Activated CD4-positive, alpha-beta T cell treated with anti-CD3 and anti-CD28 coated beads for 48 hours (primary cell): ENCODE results near the gene LIN37.
A peak's percentile ranks its signal among the peaks of the same experiment; 100 is the strongest.
"Not testable (repeated sequence)": the region's sequence is repeated elsewhere in the genome, so short reads cannot be mapped to it uniquely, and the experiment has no call there.

Source experiments
- DNase-seq: peaks from one replicate; pipeline ENCODE4 v3.0.0-alpha.2; 2020

Gene LIN37

DNA sequence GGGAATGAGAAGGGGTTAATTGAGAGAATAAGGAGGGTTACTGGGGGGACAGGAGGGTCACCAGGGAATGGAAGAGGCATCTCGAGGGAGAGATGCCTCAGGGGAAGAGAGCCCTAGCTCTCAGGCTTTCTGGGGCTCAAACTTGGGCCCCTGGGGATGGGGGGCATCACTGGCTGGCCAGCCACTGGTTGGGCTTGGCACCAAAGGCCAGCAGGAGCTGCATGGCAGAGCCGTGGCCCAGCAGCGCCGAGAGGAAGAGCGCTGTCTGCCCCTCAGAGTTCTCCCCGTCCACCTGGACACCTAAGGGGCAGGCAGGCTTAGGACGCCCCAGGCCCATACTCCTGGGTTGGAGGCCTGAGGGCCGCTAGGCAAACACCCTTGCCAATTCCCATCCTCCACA lies 44.5 kb downstream of the LIN37 start:
- no peak for DNase-seq

DNA sequence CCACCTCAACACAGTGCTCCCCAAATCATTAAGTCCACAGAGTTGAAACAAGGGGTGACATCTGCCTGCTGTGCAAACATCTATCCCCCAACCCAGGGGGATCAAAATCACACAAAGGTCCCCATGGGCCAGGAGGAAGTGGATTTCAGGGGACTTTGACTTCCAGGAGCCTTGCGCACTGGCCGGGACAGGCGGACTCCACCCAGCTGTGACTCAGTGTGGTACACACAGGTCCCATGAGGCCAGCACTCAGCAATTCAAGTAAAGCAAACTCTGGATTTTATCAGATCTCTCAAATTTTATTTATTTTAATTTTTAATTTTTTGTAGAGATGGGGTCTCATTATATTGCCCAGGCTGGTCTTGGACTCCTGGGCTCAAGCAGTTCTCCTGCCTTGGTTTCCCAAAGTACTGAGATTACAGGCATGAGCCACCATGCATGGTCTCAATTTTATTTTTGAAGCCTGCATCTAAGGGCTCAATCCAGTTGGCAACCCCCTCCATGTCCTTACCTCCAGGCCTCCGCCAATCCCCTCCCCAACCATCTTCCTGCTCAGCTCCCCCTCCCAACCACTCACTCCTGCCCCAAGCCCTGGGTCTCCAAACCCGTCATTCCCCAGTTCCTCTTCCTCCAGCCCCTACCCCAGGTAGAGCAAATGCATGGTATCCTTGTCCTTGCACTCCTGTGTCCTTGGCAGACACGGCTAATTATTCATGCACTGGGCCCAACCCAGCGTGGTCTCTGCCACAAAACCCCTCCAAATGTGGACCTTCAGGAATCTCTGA lies 45.2 kb downstream of the LIN37 start:
- no peak for DNase-seq

DNA sequence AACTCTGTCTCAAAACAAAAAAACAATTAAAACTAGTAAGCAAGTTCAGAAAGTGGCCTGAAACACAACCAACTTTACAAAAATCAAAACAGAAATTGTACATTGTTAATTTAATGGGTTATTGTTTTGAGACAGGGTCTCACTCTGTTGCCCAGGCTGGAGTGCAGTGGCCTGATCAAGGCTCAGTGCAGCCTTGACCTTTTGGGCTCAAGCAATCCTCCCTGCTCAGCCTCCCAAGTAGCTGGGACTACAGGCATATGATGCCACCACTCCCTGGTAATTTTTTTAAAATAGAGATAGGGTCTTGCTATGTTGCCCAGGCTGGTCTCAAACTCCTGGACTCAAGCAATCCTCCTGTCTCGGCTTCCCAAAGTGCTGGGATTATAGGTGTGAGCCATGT lies 47.2 kb downstream of the LIN37 start:
- DNase-seq, result not testable (repeated sequence)

DNA sequence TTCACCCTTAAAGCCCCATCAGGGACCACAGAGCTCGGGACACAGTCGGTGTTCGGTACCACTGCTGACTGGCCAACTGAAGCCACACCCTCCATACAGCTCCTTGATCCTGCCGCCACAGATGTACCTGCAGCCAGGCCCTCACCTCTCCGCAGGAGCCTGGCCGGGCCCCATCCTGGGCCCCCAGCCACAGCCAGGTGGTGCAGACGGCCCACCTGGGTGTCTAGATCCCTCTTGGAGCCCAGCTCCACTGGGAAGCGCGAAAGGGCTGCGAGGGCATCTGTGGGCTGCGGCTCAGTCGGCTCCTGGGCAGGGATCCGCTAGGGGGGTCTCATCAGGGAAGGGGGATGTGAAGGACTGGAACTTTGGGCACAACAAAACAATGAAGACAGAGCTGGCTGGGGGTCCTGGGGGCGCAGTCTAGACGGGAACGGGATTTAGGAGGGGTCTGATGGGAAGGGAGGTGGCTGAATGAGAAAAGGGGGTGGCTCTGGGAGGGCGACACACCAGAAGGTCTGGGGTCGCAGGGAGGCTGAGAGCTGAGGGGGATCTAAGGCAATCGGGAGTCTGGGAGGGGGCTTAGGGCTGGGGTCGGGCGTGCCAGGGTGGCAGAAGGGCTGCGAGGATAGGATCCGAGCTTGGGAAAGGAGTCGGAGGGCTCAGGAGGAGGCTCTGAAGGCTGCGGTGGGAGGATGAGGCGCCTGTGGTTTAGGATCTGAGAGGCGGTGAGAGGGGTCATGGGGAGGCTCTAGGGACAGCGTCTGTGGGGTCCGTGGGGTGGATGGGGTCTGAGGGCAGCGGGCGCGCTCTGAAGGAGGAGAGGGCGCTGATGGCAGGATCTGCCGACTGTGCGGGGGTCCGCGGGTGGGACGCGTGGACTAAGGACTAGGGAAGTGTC lies 48.5 kb downstream of the LIN37 start:
- no peak for DNase-seq

DNA sequence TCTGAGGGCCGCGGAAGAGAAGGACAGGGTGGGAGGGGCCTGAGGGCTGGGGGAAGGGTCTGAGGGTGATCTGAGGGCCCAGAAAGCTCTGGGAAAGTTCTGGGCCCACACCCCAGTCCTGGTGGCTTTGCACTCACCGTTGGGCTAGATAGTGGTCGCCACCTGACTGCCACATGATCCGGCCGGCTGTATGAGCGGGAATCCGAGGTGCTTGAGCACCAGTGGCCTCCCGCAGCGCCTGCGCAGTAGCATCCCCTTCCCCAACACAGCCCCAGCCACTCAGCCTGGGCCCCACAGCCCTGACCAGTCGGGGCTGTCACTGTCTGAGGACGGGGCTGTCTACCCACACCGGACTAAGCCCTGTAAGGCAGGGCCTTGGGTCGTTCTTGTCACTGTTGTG lies 49.3 kb downstream of the LIN37 start:
- DNase-seq, result peak; percentile 28

DNA sequence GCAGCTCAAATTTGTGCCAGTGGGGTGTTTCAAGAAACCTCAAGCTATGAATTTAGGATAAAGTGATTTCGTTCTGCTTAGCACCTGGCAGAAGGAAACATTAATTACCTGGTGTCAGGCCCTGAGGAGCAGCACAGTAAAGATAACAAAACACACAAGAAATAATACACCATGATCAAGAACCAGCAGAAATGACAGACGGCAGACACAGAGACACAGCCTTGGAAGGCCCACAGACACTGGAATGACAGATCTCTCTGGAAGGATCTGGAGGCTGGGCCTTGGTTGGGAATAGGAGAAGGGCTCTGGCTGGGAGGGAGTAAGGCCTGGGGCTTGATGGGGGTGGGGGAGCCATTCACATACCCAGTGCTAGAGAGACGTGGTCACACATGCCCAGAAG lies 53.5 kb downstream of the LIN37 start:
- no peak for DNase-seq
